Measurements from ENCODE around the gene ZFP36L1.

The ZFP36L1 gene

DNA sequence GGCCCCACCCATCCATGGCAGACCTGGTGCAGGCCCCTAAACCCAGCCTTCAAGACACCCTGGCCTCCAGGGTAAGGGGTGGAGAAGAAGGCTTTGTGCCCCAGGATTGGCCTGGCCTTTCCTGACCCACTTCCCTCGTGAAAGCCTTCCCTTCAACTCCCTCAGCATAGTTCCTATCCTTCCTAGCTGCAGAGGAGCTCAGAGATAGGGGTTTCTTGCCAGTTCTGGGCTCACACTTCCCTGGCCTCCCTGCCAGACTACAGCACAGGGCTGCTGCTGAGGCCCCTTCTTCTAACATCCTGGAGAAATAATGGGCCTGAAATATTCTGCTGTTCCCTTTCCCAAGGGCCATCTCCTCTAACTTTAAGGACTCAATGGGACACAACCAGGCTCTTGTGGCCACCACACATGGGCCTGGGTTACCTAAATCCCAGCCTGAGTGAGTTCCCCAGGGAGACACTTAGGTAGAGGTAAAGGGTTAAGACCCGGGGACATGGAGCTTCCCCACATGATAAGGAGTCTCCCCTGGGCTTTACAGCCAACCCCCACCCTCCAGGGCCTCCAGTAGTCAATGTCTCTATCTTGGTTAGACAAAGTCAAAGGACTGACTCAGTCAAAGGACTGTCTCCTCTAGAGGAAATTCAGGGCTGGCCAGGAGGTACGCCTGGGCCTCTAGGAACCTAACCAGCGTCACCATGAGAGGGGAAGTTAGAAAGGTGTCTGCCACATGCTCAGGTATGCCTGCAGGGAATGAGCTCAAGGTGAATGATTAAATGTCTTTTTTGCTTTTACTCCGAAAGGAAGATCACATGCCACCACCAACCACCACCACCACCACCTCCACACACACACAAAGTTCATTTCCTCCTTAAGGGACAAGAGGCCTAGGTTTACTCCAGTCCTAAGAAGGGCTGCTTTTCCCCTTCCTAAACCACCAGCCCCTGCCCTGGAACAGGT is 7.1 kb downstream of the ZFP36L1 start:
- DNase-seq: no peak
- Histone ChIP-seq H3K4me3 (ENCODE audit: low read depth, low read length) (no peak overlapping the region), H3K36me3 (peaks cover 3% of the 10 kb centered on the region), H3K27me3 (ENCODE audit: insufficient read depth, low read depth, severe bottlenecking) (no peaks in the 10 kb centered on the region), H3K27ac (no peak overlapping the region), H3K9me3 (ENCODE audit: severe bottlenecking) (no peaks in the 10 kb centered on the region)
- TF ChIP-seq, protein P1, sequence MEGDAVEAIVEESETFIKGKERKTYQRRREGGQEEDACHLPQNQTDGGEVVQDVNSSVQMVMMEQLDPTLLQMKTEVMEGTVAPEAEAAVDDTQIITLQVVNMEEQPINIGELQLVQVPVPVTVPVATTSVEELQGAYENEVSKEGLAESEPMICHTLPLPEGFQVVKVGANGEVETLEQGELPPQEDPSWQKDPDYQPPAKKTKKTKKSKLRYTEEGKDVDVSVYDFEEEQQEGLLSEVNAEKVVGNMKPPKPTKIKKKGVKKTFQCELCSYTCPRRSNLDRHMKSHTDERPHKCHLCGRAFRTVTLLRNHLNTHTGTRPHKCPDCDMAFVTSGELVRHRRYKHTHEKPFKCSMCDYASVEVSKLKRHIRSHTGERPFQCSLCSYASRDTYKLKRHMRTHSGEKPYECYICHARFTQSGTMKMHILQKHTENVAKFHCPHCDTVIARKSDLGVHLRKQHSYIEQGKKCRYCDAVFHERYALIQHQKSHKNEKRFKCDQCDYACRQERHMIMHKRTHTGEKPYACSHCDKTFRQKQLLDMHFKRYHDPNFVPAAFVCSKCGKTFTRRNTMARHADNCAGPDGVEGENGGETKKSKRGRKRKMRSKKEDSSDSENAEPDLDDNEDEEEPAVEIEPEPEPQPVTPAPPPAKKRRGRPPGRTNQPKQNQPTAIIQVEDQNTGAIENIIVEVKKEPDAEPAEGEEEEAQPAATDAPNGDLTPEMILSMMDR (IDR thresholded peaks at IDR 0.05; ENCODE audit: low read depth, low read length): no peak

DNA sequence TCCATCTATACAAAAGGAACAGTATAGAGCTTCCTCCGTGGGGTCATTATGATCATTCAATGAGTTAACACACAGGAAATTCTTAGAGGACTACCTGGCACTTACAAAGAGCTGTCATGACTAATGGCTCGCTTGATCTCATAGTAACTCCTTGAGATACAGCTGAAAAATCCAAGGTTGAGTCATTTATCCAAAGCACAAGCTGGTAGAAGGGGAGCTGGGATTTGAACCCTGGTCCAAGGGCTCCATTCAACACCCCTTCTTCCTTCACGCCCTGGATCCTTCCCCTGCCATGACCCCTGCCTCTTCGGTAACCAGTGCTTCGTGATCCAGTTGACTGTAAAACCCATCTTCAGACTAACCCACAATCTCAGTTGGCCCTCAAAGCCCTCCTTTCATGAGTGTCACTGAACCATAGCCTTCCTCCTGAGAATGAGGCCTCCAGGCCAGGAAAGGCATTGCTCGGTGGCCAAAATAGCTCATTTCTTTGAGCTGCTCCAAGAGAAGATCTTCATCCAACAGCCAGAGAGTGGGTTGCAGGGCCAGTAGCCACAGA is 7.8 kb downstream of the ZFP36L1 start:
- TF ChIP-seq, protein P1 (IDR thresholded peaks at IDR 0.05; ENCODE audit: low read depth, low read length): no peak
- DNase-seq: no peak
- no peak overlapping the region for H3K4me3 ChIP-seq (ENCODE audit: low read depth, low read length)

DNA sequence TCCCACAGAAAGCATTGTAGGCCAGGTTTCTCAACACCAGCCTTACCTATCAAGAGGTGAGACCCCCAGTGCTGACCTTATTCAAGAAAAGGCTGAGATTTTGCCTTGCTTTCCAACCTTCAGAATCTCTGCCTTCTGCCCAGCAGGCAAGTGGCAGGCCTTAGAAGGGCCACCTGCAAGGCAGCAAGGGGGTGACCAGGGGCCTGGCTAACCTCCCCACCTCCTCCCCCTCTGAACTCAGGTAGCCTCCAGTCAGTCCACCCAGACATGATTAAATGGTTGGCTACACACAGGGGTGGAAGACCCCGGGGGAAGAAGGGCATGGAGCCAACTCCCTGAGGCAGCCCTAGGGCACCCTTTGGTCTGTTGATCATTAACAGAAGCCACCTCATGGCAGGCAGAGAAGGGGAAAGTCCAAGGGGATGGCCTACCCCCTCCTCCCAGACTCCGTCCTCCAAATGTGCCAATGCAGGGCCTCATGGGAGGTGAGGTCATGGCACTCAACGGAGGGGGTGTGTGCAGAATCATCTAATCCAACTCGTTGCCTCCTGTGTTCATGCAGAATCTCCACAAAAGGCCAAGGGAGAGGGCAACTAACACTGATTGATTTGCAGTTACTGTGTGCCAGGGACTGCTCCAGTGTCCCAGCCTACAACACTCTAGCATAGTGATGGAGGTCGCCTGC is 8.5 kb downstream of the ZFP36L1 start:
- H3K27ac ChIP-seq: no peak overlapping the region
- TF ChIP-seq, protein P1 (IDR thresholded peaks at IDR 0.05; ENCODE audit: low read depth, low read length): no peak

More for the DNA sequence above, 7.8 kb downstream of the ZFP36L1 start:
- Histone ChIP-seq H3K36me3 (peaks cover 3% of the 10 kb centered on the region), H3K27ac (no peak overlapping the region), H3K27me3 (ENCODE audit: insufficient read depth, low read depth, severe bottlenecking) (no peaks in the 10 kb centered on the region), H3K9me3 (ENCODE audit: severe bottlenecking) (no peaks in the 10 kb centered on the region)

DNA sequence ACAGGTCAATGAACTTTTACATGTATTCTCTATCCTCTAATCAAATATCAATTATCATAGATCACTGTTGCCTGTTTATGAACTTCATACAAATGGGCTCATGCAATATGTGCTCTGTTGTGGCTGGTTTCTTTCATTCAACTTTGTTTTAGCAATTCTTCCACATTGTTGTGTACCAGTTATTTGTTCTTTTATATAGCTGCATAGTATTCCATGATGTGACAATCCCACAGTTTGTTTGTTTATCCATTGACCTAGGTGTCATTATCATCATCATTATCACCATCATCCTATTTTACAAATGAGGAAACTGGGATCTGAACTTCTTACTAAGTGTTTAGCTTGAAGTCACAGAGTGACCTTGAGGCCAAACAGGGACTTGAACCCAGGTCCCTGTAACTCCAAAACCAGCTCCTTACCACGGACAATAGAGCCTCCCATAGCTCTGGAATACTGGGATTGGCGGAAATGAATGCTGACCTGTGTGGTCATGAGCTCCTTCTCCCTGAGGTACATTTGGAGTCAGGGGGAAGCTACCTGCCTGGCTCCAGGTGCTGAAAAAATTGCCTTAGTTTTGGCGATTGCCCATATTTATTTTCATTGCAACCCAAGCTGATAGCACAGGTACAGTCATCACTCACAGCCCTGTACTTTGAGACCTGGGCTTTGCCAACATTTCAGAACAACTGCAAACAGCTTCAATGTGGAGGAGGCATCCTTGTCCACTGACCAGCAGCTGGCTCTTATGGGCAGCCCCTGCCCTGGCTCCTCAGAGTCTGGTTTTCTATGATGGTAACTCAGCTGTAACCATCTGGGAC is 9.2 kb downstream of the ZFP36L1 start:
- no peak overlapping the region for H3K27ac ChIP-seq

More for the DNA sequence above, 8.5 kb downstream of the ZFP36L1 start:
- no peak overlapping the region for H3K4me3 ChIP-seq (ENCODE audit: low read depth, low read length)
- no peak for DNase-seq
- H3K36me3 ChIP-seq: no peaks in the 10 kb centered on the region
- H3K9me3 ChIP-seq (ENCODE audit: severe bottlenecking): no peaks in the 10 kb centered on the region
- H3K27me3 ChIP-seq (ENCODE audit: insufficient read depth, low read depth, severe bottlenecking): no peaks in the 10 kb centered on the region

More for the DNA sequence above, 9.2 kb downstream of the ZFP36L1 start:
- no peaks in the 10 kb centered on the region for H3K27me3 ChIP-seq (ENCODE audit: insufficient read depth, low read depth, severe bottlenecking)
- H3K4me3 ChIP-seq (ENCODE audit: low read depth, low read length): no peak overlapping the region
- no peaks in the 10 kb centered on the region for H3K36me3 ChIP-seq
- no peaks in the 10 kb centered on the region for H3K9me3 ChIP-seq (ENCODE audit: severe bottlenecking)
- no peak for DNase-seq
- TF ChIP-seq, protein P1 (IDR thresholded peaks at IDR 0.05; ENCODE audit: low read depth, low read length): no peak

Data from WERI-Rb-1 (cell line).